DND-41 (cell line): ENCODE data around the gene PAWR.

Experiments
- CTCF ChIP-seq: IDR thresholded peaks from 2 replicates; pipeline ENCODE4 v1.5.1; 2012; ENCODE audit warnings: borderline replicate concordance, low read length, moderate library complexity, mild to moderate bottlenecking; ENCODE audit not compliant: poor library complexity, severe bottlenecking; ENCODE audit errors: extremely low read depth
- EZH2 ChIP-seq: IDR thresholded peaks from 3 replicates; pipeline ENCODE4 v1.6.1; 2012; ENCODE audit warnings: borderline replicate concordance, low read depth, mild to moderate bottlenecking, moderate library complexity, low read length, inconsistent platforms; ENCODE audit not compliant: severe bottlenecking

GRCh38 chr12:79664518-79664917, 26.2 kb downstream of the PAWR start:
- no peak for TF ChIP-seq CTCF
- no peak for TF ChIP-seq EZH2
